GM19239 (cell line): Measurements from ENCODE around the gene NF1.
"Not testable (repeated sequence)": the region's sequence is repeated elsewhere in the genome, so short reads cannot be mapped to it uniquely, and the experiment has no call there.

ENCODE experiments used
- DNase-seq: peaks from one replicate; pipeline ENCODE4 v3.0.0; 2011; ENCODE audit warnings: low spot score; ENCODE audit not compliant: insufficient read length
- FAIRE-seq: peaks from 2 replicates; lab custom pipeline; 2011; peaks lifted over from hg19 to GRCh38; lab: Jason Lieb, UNC

The NF1 gene

GRCh38 chr17:31079731-31080130 is 15.0 kb upstream of the NF1 start:
- FAIRE-seq, result no peak
- DNase-seq, result no peak

- no peak for FAIRE-seq
- DNase-seq, result no peak
Observed at GRCh38 chr17:31085563-31085962, 9.2 kb upstream of the NF1 start.

- no peak for FAIRE-seq
- no peak for DNase-seq
Observed at GRCh38 chr17:31089471-31089870, 5.3 kb upstream of the NF1 start.

GRCh38 chr17:31090650-31091049 is 4.1 kb upstream of the NF1 start:
- DNase-seq, FAIRE-seq: not testable (repeated sequence)

- DNase-seq (no peak), FAIRE-seq (no peak)
Observed at GRCh38 chr17:31092475-31093064, 2.2 kb upstream of the NF1 start.

GRCh38 chr17:31093866-31094599 is 744 bp upstream of the NF1 start:
- no peak for FAIRE-seq
- DNase-seq, result no peak

- FAIRE-seq, result peak; percentile 52
- no peak for DNase-seq
Observed at GRCh38 chr17:31095236-31096105, 694 bp downstream of the NF1 start.

- peak; percentile 86 for FAIRE-seq
- no peak for DNase-seq
Observed at GRCh38 chr17:31096106-31096436, 1.3 kb downstream of the NF1 start.

GRCh38 chr17:31099016-31099415 is 4.2 kb downstream of the NF1 start:
- DNase-seq, result no peak
- no peak for FAIRE-seq

DNA sequence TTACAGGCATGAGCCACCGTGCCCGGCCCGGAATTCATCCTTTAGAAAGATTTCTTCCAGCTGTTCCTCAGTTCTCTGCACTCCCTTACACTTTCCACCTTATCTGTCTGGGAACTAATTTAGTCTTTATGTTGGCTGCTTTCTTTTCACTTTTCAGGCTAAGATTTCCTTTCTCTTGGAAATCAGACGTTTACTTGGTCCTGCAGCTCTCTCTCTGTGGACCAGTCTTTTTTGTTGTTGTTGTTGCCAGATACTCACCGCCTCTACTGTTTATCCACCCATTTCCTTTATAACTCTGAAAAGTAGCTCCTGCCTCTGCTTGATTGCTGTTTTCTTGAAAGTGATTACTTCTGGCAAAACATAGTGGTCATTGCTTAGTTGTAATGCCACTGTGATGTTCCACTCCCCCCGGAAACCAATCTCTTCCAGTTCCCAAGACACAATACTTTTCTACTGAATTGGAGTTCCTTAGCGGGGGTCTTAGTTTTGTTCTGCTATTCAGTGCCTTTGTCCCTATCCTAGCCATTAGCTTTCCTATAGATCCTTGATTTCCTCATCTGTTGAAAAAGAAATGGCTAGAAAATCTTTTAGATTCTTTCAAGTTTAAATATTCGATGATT is 6.2 kb downstream of the NF1 start:
- FAIRE-seq, result no peak
- no peak for DNase-seq

DNA sequence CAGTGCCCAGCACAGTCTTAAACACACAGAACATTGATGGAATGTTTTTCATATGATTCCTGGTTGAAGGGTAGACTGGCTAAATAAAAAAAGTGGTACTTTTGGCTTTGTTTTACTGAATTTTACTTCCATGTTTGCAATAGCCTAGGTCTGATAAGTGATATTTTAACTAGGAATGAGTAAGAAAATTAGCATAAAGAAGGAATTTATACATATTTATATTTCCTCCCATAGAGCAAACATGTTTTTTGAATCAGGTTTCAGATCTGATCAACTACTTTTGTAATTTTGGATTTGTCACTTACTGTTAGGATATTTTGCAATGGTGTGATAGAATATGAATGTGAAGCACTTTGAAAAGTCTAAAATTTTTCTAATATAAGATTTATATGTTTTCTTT is 7.2 kb downstream of the NF1 start:
- DNase-seq (no peak), FAIRE-seq (no peak)

DNA sequence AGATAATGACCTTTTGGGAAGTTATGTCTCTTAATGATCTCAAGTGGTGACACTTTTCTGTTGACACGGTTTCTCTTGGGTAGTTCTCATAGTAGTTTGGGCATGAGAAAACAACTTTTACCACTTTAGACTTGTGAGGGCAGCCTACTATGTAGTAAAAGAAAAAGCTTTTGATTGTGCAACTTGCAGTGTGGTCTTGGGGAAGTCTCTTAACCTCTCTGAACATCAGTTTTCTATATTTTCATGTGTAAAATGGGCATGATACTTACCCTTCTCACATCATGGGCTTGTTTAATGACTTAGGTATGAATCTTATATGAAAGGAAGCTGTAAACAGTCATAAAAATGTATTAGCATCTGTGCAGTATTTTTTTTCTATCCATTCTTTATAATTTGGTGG is 11.2 kb downstream of the NF1 start:
- FAIRE-seq (no peak), DNase-seq (no peak)

DNA sequence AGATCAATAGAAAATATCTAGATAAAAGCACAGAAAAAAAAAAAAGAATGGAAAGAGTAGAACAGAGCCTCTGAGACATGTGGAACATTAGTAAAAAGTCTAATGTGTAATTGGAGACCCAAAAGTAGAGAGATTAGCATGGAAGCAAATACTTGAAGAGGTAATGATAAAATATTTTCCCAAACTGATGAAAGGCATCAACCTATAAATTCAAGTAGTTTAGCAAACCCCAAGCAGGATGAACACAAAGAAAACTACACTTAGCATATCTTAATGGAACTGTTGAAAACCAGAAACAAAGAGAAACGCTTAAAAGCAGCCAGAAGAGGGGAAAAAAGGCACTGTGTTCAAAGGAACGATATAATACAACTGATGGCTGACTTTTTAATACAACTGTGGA is 16.4 kb downstream of the NF1 start:
- FAIRE-seq, result no peak
- no peak for DNase-seq

DNA sequence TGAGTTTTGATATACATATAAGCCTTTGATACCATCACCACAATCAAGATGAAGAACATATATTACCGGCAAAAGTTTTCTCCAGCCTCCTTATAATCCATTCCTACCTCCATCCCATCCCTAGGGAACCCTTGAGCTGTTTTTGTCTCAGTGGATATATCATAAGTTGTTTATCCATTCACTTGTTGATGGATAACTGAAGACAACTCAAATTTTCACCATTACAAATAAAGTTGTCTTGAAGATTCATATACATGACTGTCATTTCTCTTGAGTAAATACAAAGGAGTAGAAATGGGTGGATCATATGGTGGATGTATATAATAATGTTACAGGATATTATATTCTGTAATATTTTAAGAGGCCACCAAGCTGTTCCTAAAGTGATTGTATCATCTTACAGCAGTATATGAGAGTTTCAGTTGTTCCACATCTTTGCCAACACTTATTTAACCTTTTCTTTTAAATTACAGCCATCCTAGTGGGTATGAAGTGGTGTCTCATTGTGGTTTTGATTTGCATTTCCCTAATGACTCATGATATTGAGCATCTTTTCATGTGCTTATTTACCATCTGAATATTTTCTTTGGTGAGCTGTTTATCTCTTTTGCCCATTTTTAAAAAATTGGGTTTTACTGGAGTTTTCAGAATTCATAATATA is 17.4 kb downstream of the NF1 start:
- FAIRE-seq (peak; percentile 72), DNase-seq (no peak)

DNA sequence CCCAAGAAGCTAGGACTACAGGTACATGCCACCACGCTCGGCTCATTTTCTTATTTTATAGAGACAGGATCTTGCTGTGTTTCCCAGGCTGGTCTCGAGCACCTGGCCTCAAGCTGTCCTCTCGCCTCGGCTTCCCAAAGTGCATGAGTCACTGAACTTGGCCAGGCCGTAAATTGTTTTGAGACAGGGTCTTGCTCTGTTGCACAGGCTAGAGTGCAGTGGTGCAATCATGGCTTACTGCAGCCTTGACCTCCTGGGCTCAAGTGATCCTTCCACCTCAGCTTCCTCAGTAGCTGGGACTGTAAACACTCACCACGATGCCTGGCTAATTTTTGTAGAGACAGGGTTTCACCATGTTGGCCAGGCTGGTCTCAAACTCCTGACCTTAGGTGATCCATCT is 18.6 kb downstream of the NF1 start:
- not testable (repeated sequence) for FAIRE-seq, DNase-seq

- DNase-seq (no peak), FAIRE-seq (no peak)
Observed at GRCh38 chr17:31113939-31114338, 19.2 kb downstream of the NF1 start.

DNA sequence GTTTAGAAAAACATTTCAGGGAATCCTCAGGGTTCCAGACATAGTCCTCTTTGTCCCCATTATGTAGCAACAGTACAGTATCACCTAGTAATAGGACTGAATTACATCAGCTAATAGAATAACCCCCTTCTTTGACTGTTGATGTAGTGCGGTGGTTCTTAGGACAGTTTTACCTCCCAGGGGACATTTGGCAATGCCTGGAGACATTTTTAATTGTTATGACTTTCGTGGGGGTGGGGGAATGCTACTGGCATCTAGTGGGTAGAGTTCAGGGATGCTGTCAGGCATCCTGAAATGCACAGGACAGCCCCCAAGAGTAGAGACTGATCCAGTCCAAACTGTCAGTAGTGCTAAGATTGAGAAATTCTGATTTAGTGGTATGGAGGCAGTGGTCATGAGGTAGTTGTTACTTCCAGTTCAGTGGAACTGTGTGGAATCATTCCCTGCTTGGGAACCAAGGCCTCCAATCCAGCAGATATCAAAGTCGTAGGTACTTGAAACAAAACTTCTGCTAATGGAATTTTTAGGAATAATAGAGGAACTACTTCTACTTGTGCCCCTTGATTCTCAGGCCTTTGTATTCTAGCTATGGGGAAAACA is 20.3 kb downstream of the NF1 start:
- DNase-seq, result no peak
- FAIRE-seq, result peak; percentile 11

DNA sequence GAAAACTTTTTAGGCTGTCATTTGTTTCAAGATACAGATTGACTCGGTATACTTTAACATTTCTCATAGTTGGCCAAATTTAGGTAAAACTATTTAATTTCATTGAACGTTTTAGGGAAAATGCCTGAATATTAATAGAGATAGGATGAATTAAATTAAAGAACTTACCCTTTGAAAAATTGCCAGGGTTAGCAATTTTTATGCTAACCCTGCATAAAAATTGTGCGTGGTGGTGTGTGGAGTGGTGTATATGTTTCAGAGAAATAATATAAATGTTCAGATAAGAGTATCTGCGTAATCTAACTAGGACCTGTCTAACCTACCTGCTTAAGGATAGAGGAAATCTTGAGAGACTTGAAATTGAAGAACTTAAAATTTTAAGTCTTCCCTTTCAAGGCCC is 21.4 kb downstream of the NF1 start:
- FAIRE-seq, result no peak

GRCh38 chr17:31122746-31123145 is 28.0 kb downstream of the NF1 start:
- DNase-seq (no peak), FAIRE-seq (peak; percentile 4)

More for the DNA sequence above, 21.4 kb downstream of the NF1 start:
- DNase-seq, result no peak

- DNase-seq (no peak), FAIRE-seq (no peak)
Observed at GRCh38 chr17:31126318-31126717, 31.5 kb downstream of the NF1 start.
